Endodermal cell (in vitro differentiated cells): ENCODE results near the gene FRMPD4. TPM values are rescaled to one million over a fixed set of nuclear protein-coding genes. Genes with fewer than 3 reads are reported as not detected.

ENCODE experiments used
- DNase-seq: peaks from one replicate; pipeline ENCODE4 v3.0.0-alpha.2; 2017
- H3K27ac ChIP-seq: 2 replicates; pipeline ENCODE4 v1.5.1; 2013; ENCODE audit warnings: mild to moderate bottlenecking, low read depth, low read length, moderate library complexity
- H3K27me3 ChIP-seq: 2 replicates; pipeline ENCODE4 v1.6.1; 2013; ENCODE audit warnings: mild to moderate bottlenecking, low read length, moderate library complexity; ENCODE audit not compliant: insufficient read depth, control insufficient read depth, poor library complexity, severe bottlenecking
- H3K36me3 ChIP-seq: 2 replicates; pipeline ENCODE4 v1.7.0; 2013; ENCODE audit warnings: mild to moderate bottlenecking, low read length, moderate library complexity; ENCODE audit not compliant: control insufficient read depth, insufficient read depth
- H3K4me1 ChIP-seq: one replicate; pipeline ENCODE4 v1.7.0; 2013; ENCODE audit warnings: low read length; ENCODE audit not compliant: control insufficient read depth, insufficient read depth
- H3K4me3 ChIP-seq: 2 replicates; pipeline ENCODE4 v1.5.1; 2013; ENCODE audit warnings: mild to moderate bottlenecking, low read length, moderate library complexity
- H3K9ac ChIP-seq: 2 replicates; pipeline ENCODE4 v1.6.1; 2013; ENCODE audit warnings: mild to moderate bottlenecking, low read length, moderate library complexity; ENCODE audit not compliant: poor library complexity, severe bottlenecking; ENCODE audit errors: extremely low read depth
- H3K9me3 ChIP-seq: 2 replicates; pipeline ENCODE4 v1.6.1; 2013; ENCODE audit warnings: mild to moderate bottlenecking, low read length, moderate library complexity; ENCODE audit not compliant: control insufficient read depth
- H3K27ac Mint-ChIP-seq: 2 replicates; pipeline ENCODE4 v1.8.0; 2020; ENCODE audit warnings: mixed read lengths
- H3K27me3 Mint-ChIP-seq: 2 replicates; pipeline ENCODE4 v1.8.0; 2021; ENCODE audit warnings: mild to moderate bottlenecking, mixed read lengths; ENCODE audit not compliant: insufficient read depth
- H3K36me3 Mint-ChIP-seq: 2 replicates; pipeline ENCODE4 v1.8.0; 2020; ENCODE audit warnings: low read depth, mixed read lengths
- H3K4me1 Mint-ChIP-seq: 2 replicates; pipeline ENCODE4 v1.8.0; 2020; ENCODE audit warnings: mixed read lengths
- H3K4me3 Mint-ChIP-seq: 2 replicates; pipeline ENCODE4 v1.8.0; 2020; ENCODE audit warnings: mild to moderate bottlenecking, moderate library complexity, mixed read lengths
- H3K9me3 Mint-ChIP-seq: 2 replicates; pipeline ENCODE4 v1.8.0; 2020; ENCODE audit warnings: mild to moderate bottlenecking, mixed read lengths
- WGBS, 2 experiments: methylation state at CpG; one replicate each; pipeline versions ENCODE4 v1.1.5 to v1.1.7; 2013; ENCODE audit warnings: missing lambda C conversion rate in 2 of 2, mixed read lengths in 1 of 2; ENCODE audit not compliant: insufficient coverage in 1 of 2, insufficient read length in 1 of 2; 5-methylcytosine and 5-hydroxymethylcytosine counted together
- total RNA-seq, 2 donors: library from RNA; stranded (reverse); fragmentation: NEBNext Ultra II Directional in 1 of 2; extraction: Animal tissue kit (Norgen Biotek cat#: 25700) in 1 of 2; gene quantifications; 2 replicates in 1 of 2; 3 replicates in 1 of 2; pipeline ENCODE4 v1.2.1, GENCODE V29; 2021
- TF ChIP-seq, protein P1 (sequence below): fragments of 200-600 bp; sonication (generic); conservative IDR thresholded peaks from 2 replicates; pipeline ENCODE4 v1.5.0; 2021; ENCODE audit warnings: antibody characterized with exemption, mild to moderate bottlenecking

Gene FRMPD4
- total RNA-seq, 2 donors from 2014 or later = 0.09 to 0.81 TPM

DNA sequence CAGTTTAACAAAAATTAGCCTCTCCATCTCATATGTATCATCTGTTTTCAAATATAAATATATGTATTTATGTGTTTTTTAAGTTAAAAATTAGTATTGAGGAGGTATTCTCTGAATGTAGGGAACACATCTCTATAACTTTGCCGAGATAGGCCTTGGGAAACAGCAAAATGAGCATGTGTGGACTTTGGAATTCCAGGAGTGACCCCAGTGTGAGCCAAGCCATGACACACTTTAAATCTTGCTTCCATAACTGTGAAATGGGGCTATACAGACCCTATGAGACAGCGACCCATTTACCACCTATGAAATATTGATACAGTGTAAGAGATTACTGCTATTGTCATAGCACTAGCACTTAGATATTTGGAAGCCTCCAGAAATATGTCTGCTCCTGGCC is 58.8 kb downstream of the FRMPD4 start:
- H3K4me1 Mint-ChIP-seq = peaks cover 5% of the 10 kb centered on the region
- no peak overlapping the region for H3K4me3 Mint-ChIP-seq
- peak overlapping the region; percentile 53 for H3K27ac Mint-ChIP-seq
- 86% methylated on average over 1 of the region's 2 CpGs; no CpG with 5 or more reads in 1 of the 2 experiments for WGBS, 2 experiments
- TF ChIP-seq, protein P1, sequence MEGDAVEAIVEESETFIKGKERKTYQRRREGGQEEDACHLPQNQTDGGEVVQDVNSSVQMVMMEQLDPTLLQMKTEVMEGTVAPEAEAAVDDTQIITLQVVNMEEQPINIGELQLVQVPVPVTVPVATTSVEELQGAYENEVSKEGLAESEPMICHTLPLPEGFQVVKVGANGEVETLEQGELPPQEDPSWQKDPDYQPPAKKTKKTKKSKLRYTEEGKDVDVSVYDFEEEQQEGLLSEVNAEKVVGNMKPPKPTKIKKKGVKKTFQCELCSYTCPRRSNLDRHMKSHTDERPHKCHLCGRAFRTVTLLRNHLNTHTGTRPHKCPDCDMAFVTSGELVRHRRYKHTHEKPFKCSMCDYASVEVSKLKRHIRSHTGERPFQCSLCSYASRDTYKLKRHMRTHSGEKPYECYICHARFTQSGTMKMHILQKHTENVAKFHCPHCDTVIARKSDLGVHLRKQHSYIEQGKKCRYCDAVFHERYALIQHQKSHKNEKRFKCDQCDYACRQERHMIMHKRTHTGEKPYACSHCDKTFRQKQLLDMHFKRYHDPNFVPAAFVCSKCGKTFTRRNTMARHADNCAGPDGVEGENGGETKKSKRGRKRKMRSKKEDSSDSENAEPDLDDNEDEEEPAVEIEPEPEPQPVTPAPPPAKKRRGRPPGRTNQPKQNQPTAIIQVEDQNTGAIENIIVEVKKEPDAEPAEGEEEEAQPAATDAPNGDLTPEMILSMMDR = no peak
- no peaks in the 10 kb centered on the region for H3K27me3 ChIP-seq
- no peaks in the 10 kb centered on the region for H3K36me3 ChIP-seq
- no peak overlapping the region for H3K4me3 ChIP-seq
- no peaks in the 10 kb centered on the region for H3K27me3 Mint-ChIP-seq
- H3K9me3 Mint-ChIP-seq = peaks cover 6% of the 10 kb centered on the region
- no peaks in the 10 kb centered on the region for H3K4me1 ChIP-seq
- H3K9me3 ChIP-seq = no peaks in the 10 kb centered on the region
- H3K27ac ChIP-seq = no peak overlapping the region
- no peaks in the 10 kb centered on the region for H3K36me3 Mint-ChIP-seq
- H3K9ac ChIP-seq = no peak overlapping the region
- no peak for DNase-seq

DNA sequence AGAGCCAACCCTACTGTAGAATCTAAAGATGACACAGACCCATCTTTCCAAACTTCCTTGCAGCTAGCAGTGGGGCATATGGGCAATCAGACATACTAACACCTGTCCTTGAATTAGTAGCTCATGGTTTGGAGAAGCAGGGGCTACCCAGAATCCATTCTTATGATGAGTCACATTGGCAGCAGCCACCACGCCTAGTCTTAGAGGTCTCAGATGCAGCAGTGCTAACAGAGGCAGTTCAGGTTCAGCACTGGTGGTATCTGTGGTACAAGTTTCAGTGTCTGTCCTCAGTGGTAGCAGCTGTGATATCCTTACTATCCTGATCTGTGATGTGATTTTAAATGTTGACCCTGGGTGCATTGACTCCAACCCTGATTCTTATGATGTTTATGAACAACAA is 68.1 kb downstream of the FRMPD4 start:
- Mint-ChIP-seq H3K4me1 (peaks cover 17% of the 10 kb centered on the region), H3K9me3 (peaks cover 1% of the 10 kb centered on the region), H3K36me3 (no peaks in the 10 kb centered on the region), H3K27me3 (no peaks in the 10 kb centered on the region), H3K4me3 (no peak overlapping the region), H3K27ac (no peak overlapping the region)
- no peak overlapping the region for H3K27ac ChIP-seq
- H3K9me3 ChIP-seq = no peaks in the 10 kb centered on the region
- no peak overlapping the region for H3K4me3 ChIP-seq
- 84% methylated on average over 1 of the region's 1 CpG; no CpG with 5 or more reads in 1 of the 2 experiments for WGBS, 2 experiments
- H3K36me3 ChIP-seq = no peaks in the 10 kb centered on the region
- TF ChIP-seq, protein P1 = no peak
- H3K9ac ChIP-seq = no peak overlapping the region
- no peaks in the 10 kb centered on the region for H3K4me1 ChIP-seq
- H3K27me3 ChIP-seq = no peaks in the 10 kb centered on the region
- DNase-seq = no peak

DNA sequence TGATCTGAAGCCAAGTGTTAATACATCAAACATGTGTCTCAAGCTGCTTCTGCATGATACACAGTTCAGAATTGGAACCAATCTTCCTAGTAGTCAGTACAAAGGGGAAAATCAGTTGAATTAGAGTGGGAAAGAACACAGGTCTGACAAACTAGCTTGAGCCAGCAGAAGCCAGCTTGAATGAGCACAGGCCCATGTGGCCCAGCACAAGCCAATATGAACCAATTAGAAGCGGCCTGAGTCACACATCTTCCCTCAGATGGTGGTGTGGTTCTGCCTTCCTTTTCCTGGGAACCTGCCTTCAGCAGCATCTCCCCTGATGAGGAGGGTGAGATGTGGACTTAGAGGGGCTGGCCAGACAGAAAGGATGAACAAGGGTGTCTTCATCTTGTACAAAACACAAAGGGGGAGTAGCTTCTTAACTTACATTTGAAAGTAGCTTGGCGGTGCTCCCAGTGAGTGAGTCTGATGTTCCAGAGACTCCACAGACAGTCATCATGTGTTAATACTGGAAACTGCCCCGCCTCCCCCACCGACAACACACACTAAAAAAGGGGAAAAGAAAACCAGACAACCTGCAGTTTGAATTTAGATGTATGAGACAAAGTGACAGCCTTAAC is 72.0 kb downstream of the FRMPD4 start:
- H3K36me3 ChIP-seq = no peaks in the 10 kb centered on the region
- H3K4me3 Mint-ChIP-seq = no peak overlapping the region
- H3K36me3 Mint-ChIP-seq = no peaks in the 10 kb centered on the region
- no peak overlapping the region for H3K4me3 ChIP-seq
- 96% methylated on average over 4 of the region's 4 CpGs; no CpG with 5 or more reads in 1 of the 2 experiments for WGBS, 2 experiments
- H3K27me3 ChIP-seq = no peaks in the 10 kb centered on the region
- TF ChIP-seq, protein P1 = no peak
- no peaks in the 10 kb centered on the region for H3K4me1 ChIP-seq
- DNase-seq = no peak
- H3K9ac ChIP-seq = no peak overlapping the region
- no peaks in the 10 kb centered on the region for H3K4me1 Mint-ChIP-seq
- no peak overlapping the region for H3K27ac Mint-ChIP-seq
- H3K9me3 ChIP-seq = no peaks in the 10 kb centered on the region
- H3K27me3 Mint-ChIP-seq = no peaks in the 10 kb centered on the region
- H3K27ac ChIP-seq = no peak overlapping the region
- H3K9me3 Mint-ChIP-seq = peaks cover 4% of the 10 kb centered on the region
